Measurements from ENCODE around the gene LAMB3. TPM values are rescaled to one million over a fixed set of nuclear protein-coding genes. Genes with fewer than 3 reads are reported as not detected.

The LAMB3 gene
- total RNA-seq, 1 donor from 2014 or later = not detected

- no peaks in the 10 kb centered on the region for H3K79me2 ChIP-seq (ENCODE audit: low read depth)
- H3K4me1 ChIP-seq = no peaks in the 10 kb centered on the region
- no peak overlapping the region for H3K4me2 ChIP-seq
- DNase-seq (ENCODE audit: low spot score) = peak; percentile 33
- Mint-ChIP-seq H3K9me3 (no peaks in the 10 kb centered on the region), H3K27me3 (ENCODE audit: insufficient read depth, low read depth) (peaks cover 5% of the 10 kb centered on the region), H3K27ac (no peak overlapping the region), H3K4me1 (peaks cover 26% of the 10 kb centered on the region), H3K36me3 (no peaks in the 10 kb centered on the region), H3K4me3 (no peak overlapping the region)
- H3K27me3 ChIP-seq = no peaks in the 10 kb centered on the region
- no peak overlapping the region for H3K4me3 ChIP-seq
- no peak overlapping the region for H3K9ac ChIP-seq
- H3K36me3 ChIP-seq = no peaks in the 10 kb centered on the region
- TF ChIP-seq CTCF (IDR thresholded peaks at IDR 0.05) (peak; percentile 40), EZH2 (IDR thresholded peaks at IDR 0.05) (no peak), EZH2phosphoT487 (IDR thresholded peaks at IDR 0.05) (no peak)
- no peaks in the 10 kb centered on the region for H3K9me3 ChIP-seq (ENCODE audit: low read depth)
- no peaks in the 10 kb centered on the region for H4K20me1 ChIP-seq (ENCODE audit: low read depth)
- no peaks in the 10 kb centered on the region for H3F3A ChIP-seq (ENCODE audit: low read depth)
- no peak overlapping the region for H3K27ac ChIP-seq
- H2AFZ ChIP-seq (replicated peaks) = no peak overlapping the region
Measured at GRCh38 chr1:209646558-209646957, 5.7 kb downstream of the LAMB3 start.

- Histone ChIP-seq H3K4me1 (no peaks in the 10 kb centered on the region), H2AFZ (replicated peaks) (no peak overlapping the region), H3K9ac (no peak overlapping the region), H3K36me3 (no peaks in the 10 kb centered on the region), H3K9me3 (ENCODE audit: low read depth) (no peaks in the 10 kb centered on the region), H3K27me3 (no peaks in the 10 kb centered on the region), H3K79me2 (ENCODE audit: low read depth) (no peaks in the 10 kb centered on the region), H3F3A (ENCODE audit: low read depth) (no peaks in the 10 kb centered on the region), H4K20me1 (ENCODE audit: low read depth) (no peaks in the 10 kb centered on the region), H3K4me2 (no peak overlapping the region), H3K4me3 (no peak overlapping the region), H3K27ac (no peak overlapping the region)
- no peak overlapping the region for H3K4me3 Mint-ChIP-seq
- DNase-seq (ENCODE audit: low spot score) = no peak
- TF ChIP-seq CTCF (IDR thresholded peaks at IDR 0.05) (no peak), EZH2phosphoT487 (IDR thresholded peaks at IDR 0.05) (no peak), EZH2 (IDR thresholded peaks at IDR 0.05) (no peak)
- peaks cover 26% of the 10 kb centered on the region for H3K4me1 Mint-ChIP-seq
- peaks cover 5% of the 10 kb centered on the region for H3K27me3 Mint-ChIP-seq (ENCODE audit: insufficient read depth, low read depth)
- no peak overlapping the region for H3K27ac Mint-ChIP-seq
- no peaks in the 10 kb centered on the region for H3K36me3 Mint-ChIP-seq
- H3K9me3 Mint-ChIP-seq = no peaks in the 10 kb centered on the region
Measured at GRCh38 chr1:209645574-209646452, 6.4 kb downstream of the LAMB3 start.

- H3K4me3 Mint-ChIP-seq = no peak overlapping the region
- Histone ChIP-seq H3K9ac (no peak overlapping the region), H3K36me3 (no peaks in the 10 kb centered on the region), H3K4me1 (no peaks in the 10 kb centered on the region), H3K79me2 (ENCODE audit: low read depth) (no peaks in the 10 kb centered on the region), H3K27ac (no peak overlapping the region), H2AFZ (replicated peaks) (no peak overlapping the region), H3K9me3 (ENCODE audit: low read depth) (no peaks in the 10 kb centered on the region), H4K20me1 (ENCODE audit: low read depth) (no peaks in the 10 kb centered on the region), H3F3A (ENCODE audit: low read depth) (no peaks in the 10 kb centered on the region), H3K4me3 (no peak overlapping the region), H3K27me3 (no peaks in the 10 kb centered on the region), H3K4me2 (no peak overlapping the region)
- DNase-seq (ENCODE audit: low spot score) = no peak
- peaks cover 3% of the 10 kb centered on the region for H3K27me3 Mint-ChIP-seq (ENCODE audit: insufficient read depth, low read depth)
- H3K9me3 Mint-ChIP-seq = no peaks in the 10 kb centered on the region
- H3K27ac Mint-ChIP-seq = no peak overlapping the region
- H3K36me3 Mint-ChIP-seq = no peaks in the 10 kb centered on the region
- TF ChIP-seq EZH2 (IDR thresholded peaks at IDR 0.05) (no peak), EZH2phosphoT487 (IDR thresholded peaks at IDR 0.05) (no peak), CTCF (IDR thresholded peaks at IDR 0.05) (no peak)
- H3K4me1 Mint-ChIP-seq = peaks cover 19% of the 10 kb centered on the region
Measured at GRCh38 chr1:209643285-209644020, 8.8 kb downstream of the LAMB3 start.
